CD14-positive monocyte (primary cell): ENCODE measurements around the gene TCAF1. TPM values are rescaled to one million over a fixed set of nuclear protein-coding genes. Genes with fewer than 3 reads are reported as not detected.

ENCODE experiments used
- DNase-seq, 3 donors: peaks; one replicate each; pipeline ENCODE4 v3.0.0-alpha.2; 2011 to 2022
- H2AFZ ChIP-seq: 2 replicates; pipeline ENCODE4 v1.6.0; 2012; ENCODE audit warnings: mild to moderate bottlenecking, low read depth, low read length, inconsistent platforms; ENCODE audit not compliant: insufficient read depth, poor library complexity, severe bottlenecking
- H3K27ac ChIP-seq, 2 donors: 1 replicate in 1 of 2; 2 replicates in 1 of 2; pipeline ENCODE4 v1.5.1; 2012 to 2013; ENCODE audit warnings: low read length in 2 of 2, control low read depth in 1 of 2, inconsistent platforms in 1 of 2, low read depth in 1 of 2, mild to moderate bottlenecking in 1 of 2
- H3K27me3 ChIP-seq, 2 donors: one replicate each; pipeline versions ENCODE4 v1.6.0 to v1.6.1; 2011 to 2013; ENCODE audit warnings: low read length in 2 of 2; ENCODE audit not compliant: control insufficient read depth in 2 of 2, insufficient read depth in 2 of 2
- H3K36me3 ChIP-seq, 2 donors: replicated peaks in 1 of 2; 1 replicate in 1 of 2; 2 replicates in 1 of 2; pipeline versions ENCODE4 v1.5.1 to v1.6.1; 2012 to 2013; ENCODE audit warnings: low read length in 2 of 2, control low read depth in 1 of 2, inconsistent platforms in 1 of 2, mild to moderate bottlenecking in 1 of 2; ENCODE audit not compliant: insufficient read depth in 2 of 2, control insufficient read depth in 1 of 2
- H3K4me1 ChIP-seq, 2 donors: 1 replicate in 1 of 2; 2 replicates in 1 of 2; pipeline versions ENCODE4 v1.5.1 to v1.6.1; 2012 to 2013; ENCODE audit warnings: low read length in 2 of 2, control low read depth in 1 of 2, inconsistent platforms in 1 of 2, mild to moderate bottlenecking in 1 of 2, moderate library complexity in 1 of 2; ENCODE audit not compliant: insufficient read depth in 2 of 2, control insufficient read depth in 1 of 2
- H3K4me2 ChIP-seq: replicated peaks from 2 replicates; pipeline ENCODE3; 2012; ENCODE audit warnings: low read length, moderate library complexity, mild to moderate bottlenecking; ENCODE audit not compliant: poor library complexity, severe bottlenecking; ENCODE audit errors: extremely low read depth
- H3K4me3 ChIP-seq, 3 experiments: fragments of 200-600 bp in 1 of 3; sonication (generic) in 1 of 3; replicated peaks in 1 of 3; 1 replicate in 2 of 3; 2 replicates in 1 of 3; pipeline ENCODE4 v1.5.1; 2011 to 2013; ENCODE audit warnings: low read length in 3 of 3, mild to moderate bottlenecking in 3 of 3, control low read depth in 2 of 3, low read depth in 2 of 3, inconsistent platforms in 1 of 3, moderate library complexity in 1 of 3
- H3K79me2 ChIP-seq: 2 replicates; pipeline ENCODE4 v1.6.0; 2012; ENCODE audit warnings: mild to moderate bottlenecking, control low read depth, inconsistent platforms, low read length, moderate library complexity; ENCODE audit not compliant: insufficient read depth
- H3K9ac ChIP-seq: 2 replicates; pipeline ENCODE4 v1.6.0; 2017; ENCODE audit warnings: low read length, mild to moderate bottlenecking; ENCODE audit not compliant: insufficient read depth, poor library complexity, severe bottlenecking
- H3K9me3 ChIP-seq, 2 donors: replicated peaks in 1 of 2; 1 replicate in 1 of 2; 2 replicates in 1 of 2; pipeline versions ENCODE4 v1.5.1 to v1.6.1; 2012 to 2013; ENCODE audit warnings: low read length in 2 of 2, control low read depth in 1 of 2; ENCODE audit not compliant: control insufficient read depth in 1 of 2, insufficient read depth in 1 of 2
- H4K20me1 ChIP-seq: 2 replicates; pipeline ENCODE4 v1.6.0; 2012; ENCODE audit warnings: mild to moderate bottlenecking, low read length, control low read depth, moderate library complexity; ENCODE audit not compliant: insufficient read depth
- H3K27ac Mint-ChIP-seq, 7 donors: one replicate each; pipeline ENCODE4 v1.8.0; 2020; ENCODE audit warnings: mild to moderate bottlenecking in 7 of 7, mixed read lengths in 7 of 7, moderate library complexity in 6 of 7, inconsistent platforms in 2 of 7
- H3K27me3 Mint-ChIP-seq, 3 donors: one replicate each; pipeline ENCODE4 v1.8.0; 2021 to 2022; ENCODE audit warnings: low read depth in 3 of 3, mild to moderate bottlenecking in 3 of 3, mixed read lengths in 3 of 3, moderate library complexity in 3 of 3, inconsistent platforms in 1 of 3
- H3K36me3 Mint-ChIP-seq, 2 donors: one replicate each; pipeline ENCODE4 v1.8.0; 2020; ENCODE audit warnings: mixed read lengths in 2 of 2, inconsistent platforms in 1 of 2, mild to moderate bottlenecking in 1 of 2
- H3K4me1 Mint-ChIP-seq: one replicate; pipeline ENCODE4 v1.8.0; 2020; ENCODE audit warnings: mild to moderate bottlenecking, mixed read lengths
- H3K4me3 Mint-ChIP-seq, 2 donors: one replicate each; pipeline ENCODE4 v1.8.0; 2020; ENCODE audit warnings: mild to moderate bottlenecking in 2 of 2, mixed read lengths in 2 of 2, moderate library complexity in 1 of 2
- H3K9me3 Mint-ChIP-seq, 7 donors: one replicate each; pipeline ENCODE4 v1.8.0; 2020 to 2022; ENCODE audit warnings: mixed read lengths in 7 of 7, mild to moderate bottlenecking in 6 of 7, moderate library complexity in 6 of 7, inconsistent platforms in 2 of 7
- WGBS: methylation state at CpG from one replicate; pipeline ENCODE4 v1.1.5; 2013; ENCODE audit warnings: missing lambda C conversion rate; ENCODE audit not compliant: insufficient coverage; 5-methylcytosine and 5-hydroxymethylcytosine counted together
- intact Hi-C, 2 donors: fragments of 100-400 bp; cut with micrococcal nuclease; formaldehyde crosslinking; loops; one replicate each; pipeline versions ENCODE4 v1.15.0 to v1.15.1; 2023
- polyA plus RNA-seq, 3 donors: library from polyadenylated mRNA; depleted of rRNA in 1 of 3; unstranded in 2 of 3; stranded (reverse) in 1 of 3; fragments of 300-500 nt in 2 of 3; fragments of >200 nt in 1 of 3; fragmentation: Illumina TruSeq in 2 of 3; gene quantifications; 1 replicate in 2 of 3; 2 replicates in 1 of 3; pipeline ENCODE4 v1.2.3, GENCODE V29; 2012 to 2021
- TF ChIP-seq, protein P1 (sequence below): fragments of 200-600 bp; IDR thresholded peaks from one replicate; pipeline ENCODE4 v1.8.0; 2022; ENCODE audit warnings: antibody characterized with exemption, mild to moderate bottlenecking

TCAF1 gene
- polyA plus RNA-seq, 3 donors = 1.8 to 3.3 (median 3.0) TPM

GRCh38 chr7:143924851-143925250 lies 22.9 kb upstream of the TCAF1 start:
- Mint-ChIP-seq H3K9me3 (peaks cover 0 to 2% (median 0%) of the 10 kb centered on the region in 7 donors), H3K27ac (no peak overlapping the region), H3K4me3 (no peak overlapping the region), H3K27me3 (peaks cover 2% of the 10 kb centered on the region in 3 donors), H3K4me1 (no peaks in the 10 kb centered on the region), H3K36me3 (no peaks in the 10 kb centered on the region)
- DNase-seq = no peak
- Histone ChIP-seq H3K79me2 (no peaks in the 10 kb centered on the region), H4K20me1 (no peaks in the 10 kb centered on the region), H3K9ac (no peak overlapping the region), H3K27me3 (no peaks in the 10 kb centered on the region), H2AFZ (no peak overlapping the region), H3K27ac (no peak overlapping the region), H3K9me3 (no peaks in the 10 kb centered on the region), H3K4me2 (no peak overlapping the region), H3K4me1 (no peaks in the 10 kb centered on the region), H3K4me3 (no peak overlapping the region), H3K36me3 (no peaks in the 10 kb centered on the region)
- 83% methylated on average over 1 of the region's 1 CpG for WGBS
- TF ChIP-seq, protein P1, sequence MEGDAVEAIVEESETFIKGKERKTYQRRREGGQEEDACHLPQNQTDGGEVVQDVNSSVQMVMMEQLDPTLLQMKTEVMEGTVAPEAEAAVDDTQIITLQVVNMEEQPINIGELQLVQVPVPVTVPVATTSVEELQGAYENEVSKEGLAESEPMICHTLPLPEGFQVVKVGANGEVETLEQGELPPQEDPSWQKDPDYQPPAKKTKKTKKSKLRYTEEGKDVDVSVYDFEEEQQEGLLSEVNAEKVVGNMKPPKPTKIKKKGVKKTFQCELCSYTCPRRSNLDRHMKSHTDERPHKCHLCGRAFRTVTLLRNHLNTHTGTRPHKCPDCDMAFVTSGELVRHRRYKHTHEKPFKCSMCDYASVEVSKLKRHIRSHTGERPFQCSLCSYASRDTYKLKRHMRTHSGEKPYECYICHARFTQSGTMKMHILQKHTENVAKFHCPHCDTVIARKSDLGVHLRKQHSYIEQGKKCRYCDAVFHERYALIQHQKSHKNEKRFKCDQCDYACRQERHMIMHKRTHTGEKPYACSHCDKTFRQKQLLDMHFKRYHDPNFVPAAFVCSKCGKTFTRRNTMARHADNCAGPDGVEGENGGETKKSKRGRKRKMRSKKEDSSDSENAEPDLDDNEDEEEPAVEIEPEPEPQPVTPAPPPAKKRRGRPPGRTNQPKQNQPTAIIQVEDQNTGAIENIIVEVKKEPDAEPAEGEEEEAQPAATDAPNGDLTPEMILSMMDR = no peak
- intact Hi-C loops = no loop called here

- H3K27ac ChIP-seq = no peak overlapping the region
- intact Hi-C loops = no loop called here
- H4K20me1 ChIP-seq = no peaks in the 10 kb centered on the region
- no peak overlapping the region for H2AFZ ChIP-seq
- H3K4me3 ChIP-seq = no peak overlapping the region
- no peak overlapping the region for H3K4me3 Mint-ChIP-seq
- H3K36me3 ChIP-seq = no peaks in the 10 kb centered on the region
- no peaks in the 10 kb centered on the region for H3K4me1 ChIP-seq
- H3K9me3 Mint-ChIP-seq = peaks cover 0 to 4% (median 0%) of the 10 kb centered on the region in 7 donors
- no peaks in the 10 kb centered on the region for H3K79me2 ChIP-seq
- no peak overlapping the region for H3K27ac Mint-ChIP-seq
- H3K9me3 ChIP-seq = no peaks in the 10 kb centered on the region
- no peaks in the 10 kb centered on the region for H3K36me3 Mint-ChIP-seq
- no peaks in the 10 kb centered on the region for H3K27me3 ChIP-seq
- H3K4me1 Mint-ChIP-seq = no peaks in the 10 kb centered on the region
- no peak overlapping the region for H3K9ac ChIP-seq
- no peak for DNase-seq
- TF ChIP-seq, protein P1 = no peak
- WGBS = 86% methylated on average over 6 of the region's 7 CpGs
- peaks cover 0 to 2% (median 1%) of the 10 kb centered on the region in 3 donors for H3K27me3 Mint-ChIP-seq
- no peak overlapping the region for H3K4me2 ChIP-seq
Measured at GRCh38 chr7:143914938-143915652, 13.1 kb upstream of the TCAF1 start.
